ENCODE results near the gene BICRA. TPM values are rescaled to one million over a fixed set of nuclear protein-coding genes. Genes with fewer than 3 reads are reported as not detected.

Gene BICRA
- total and polyA plus RNA-seq, 2 of the 8 experiments (the other 6 are each of a cell fraction or from before 2014, with no cell fraction given), result 1.5 to 29.2 TPM

- TF ChIP-seq SP2 (IDR thresholded peaks at IDR 0.05; ENCODE audit: low read length) (no peak), FOSL1 (IDR thresholded peaks at IDR 0.05; ENCODE audit: insufficient read depth, low read depth, low read length) (no peak), CHD1 (IDR thresholded peaks at IDR 0.05; ENCODE audit: low read depth, low read length) (no peak), RAD21 (IDR thresholded peaks at IDR 0.05 in 1 of 2, conservative IDR thresholded peaks at IDR 0.05 in 1 of 2; ENCODE audit: low read depth in 2 of 2, low read length in 2 of 2) (peak; percentile 90 to 91), ATF3 (IDR thresholded peaks at IDR 0.05; ENCODE audit: insufficient read depth, low read depth, low read length) (no peak), BCL11A (IDR thresholded peaks at IDR 0.05; ENCODE audit: low read depth in 2 of 2, low read length in 2 of 2) (no peak), ASH2L (IDR thresholded peaks at IDR 0.05; ENCODE audit: low read length) (peak; percentile 31), TBP (IDR thresholded peaks at IDR 0.05; ENCODE audit: low read depth, low read length) (peak; percentile 51; the same call in 1 of the 2 replicates), JUN (IDR thresholded peaks at IDR 0.05; ENCODE audit: low read depth, low read length) (no peak), SP1 (IDR thresholded peaks at IDR 0.05; ENCODE audit: low read depth, low read length) (0 out of 2 replicates have a peak, but pooled peaks have one; percentile 56)
These were observed 98.4 kb downstream of the BICRA start (continued) for GRCh38 chr19:47707135-47707925.

Data from H1 (cell line).